NCI-H510A treated with DMSO at 0.1 percent for 48 hours (cell line): Measurements from ENCODE around the gene CNTFR.

ENCODE experiments used
- DNase-seq: peaks from one replicate; lab custom pipeline; 2025; lab: John Stamatoyannopoulos, UW

CNTFR gene

DNA sequence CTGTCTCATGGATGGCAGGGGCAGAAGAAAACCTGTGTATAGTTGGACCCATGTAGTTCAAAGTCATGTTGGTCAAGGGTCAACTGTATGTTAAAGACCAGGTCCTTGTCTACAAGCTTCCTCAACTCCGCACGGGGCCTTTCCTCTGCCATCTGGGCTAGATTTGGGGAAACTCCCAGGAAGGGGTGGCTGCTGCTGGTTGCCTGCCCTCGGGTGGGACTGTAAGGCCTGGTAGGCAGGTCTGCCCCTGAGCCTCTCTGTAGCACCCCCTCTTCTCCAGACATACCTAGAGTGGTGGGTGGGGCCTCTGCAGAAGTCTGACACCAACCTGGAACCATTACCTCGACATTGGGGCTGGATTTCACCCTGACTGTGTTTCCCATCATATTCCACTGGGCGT is 82.0 kb downstream of the CNTFR start:
- no peak for DNase-seq

DNA sequence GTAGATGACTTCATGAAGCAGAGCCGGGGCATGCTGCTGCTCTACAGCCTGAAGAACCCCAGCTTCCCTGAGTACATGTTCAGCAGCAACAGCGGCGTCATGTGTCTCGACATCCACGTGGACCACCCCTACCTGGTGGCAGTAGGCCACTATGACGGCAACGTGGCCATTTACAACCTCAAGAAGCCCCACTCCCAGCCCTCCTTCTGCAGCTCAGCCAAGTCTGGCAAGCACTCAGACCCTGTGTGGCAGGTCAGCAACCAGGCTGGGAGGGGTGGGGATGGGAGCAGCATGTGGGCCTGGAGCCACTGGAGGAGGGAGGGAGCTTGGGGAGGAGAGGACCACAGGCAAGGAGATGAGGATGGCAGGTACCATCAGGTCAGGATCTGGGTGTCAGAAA is 82.9 kb downstream of the CNTFR start:
- no peak for DNase-seq

DNA sequence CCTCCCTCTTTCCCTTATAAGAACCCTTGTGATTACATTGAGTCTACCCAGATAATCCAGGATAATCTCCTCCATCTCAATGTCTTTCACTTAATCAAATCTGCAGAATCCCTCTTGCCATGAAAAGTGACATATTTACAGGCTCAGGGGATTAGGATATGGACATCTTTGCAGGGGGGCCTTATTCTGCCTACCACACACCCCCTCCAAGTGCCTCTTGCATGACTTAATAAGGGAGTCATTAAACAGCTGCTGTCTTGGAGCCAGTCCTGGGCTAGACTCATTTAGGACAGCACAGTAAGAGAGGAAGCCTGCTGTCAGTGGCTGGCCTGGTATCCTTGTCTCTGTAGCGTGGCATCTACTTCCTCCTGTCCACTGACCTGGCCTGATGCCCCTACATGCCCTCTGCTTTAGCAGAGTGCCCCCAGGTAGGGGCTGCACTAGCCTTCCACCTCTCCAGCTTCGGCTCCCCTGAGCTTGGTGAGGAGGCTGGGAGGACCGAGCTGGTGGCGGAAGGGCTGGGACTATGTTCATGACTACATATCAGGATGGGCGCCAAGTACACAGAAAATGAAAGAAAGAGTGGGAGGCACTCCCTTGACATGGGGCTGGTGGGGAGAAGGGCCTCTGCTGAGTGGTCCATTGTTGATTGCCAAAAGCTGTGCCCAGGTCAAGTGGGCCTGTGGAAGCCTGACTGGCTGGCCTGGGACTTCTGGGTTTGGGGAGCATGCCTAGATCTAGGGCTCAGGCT is 84.0 kb downstream of the CNTFR start:
- DNase-seq = no peak

DNA sequence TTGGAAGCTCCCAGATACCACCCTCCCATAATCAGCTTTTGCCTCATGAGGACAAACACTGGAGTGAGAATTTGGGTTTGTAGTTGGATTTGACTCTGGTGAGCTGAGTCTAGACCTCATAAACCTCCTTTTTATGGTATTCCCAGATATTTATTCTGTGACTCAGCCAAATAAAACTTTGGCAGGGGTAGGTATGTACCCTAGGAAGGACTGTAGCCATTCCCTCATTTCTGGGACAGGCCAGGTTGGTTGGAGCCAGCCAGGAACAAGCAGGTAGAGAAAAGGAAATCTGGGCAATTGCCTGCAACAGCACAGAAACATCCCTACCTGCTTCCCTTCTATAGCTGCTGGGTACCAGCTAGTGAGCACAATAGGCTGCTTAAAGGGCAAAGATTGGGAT is 86.1 kb downstream of the CNTFR start:
- DNase-seq = no peak

DNA sequence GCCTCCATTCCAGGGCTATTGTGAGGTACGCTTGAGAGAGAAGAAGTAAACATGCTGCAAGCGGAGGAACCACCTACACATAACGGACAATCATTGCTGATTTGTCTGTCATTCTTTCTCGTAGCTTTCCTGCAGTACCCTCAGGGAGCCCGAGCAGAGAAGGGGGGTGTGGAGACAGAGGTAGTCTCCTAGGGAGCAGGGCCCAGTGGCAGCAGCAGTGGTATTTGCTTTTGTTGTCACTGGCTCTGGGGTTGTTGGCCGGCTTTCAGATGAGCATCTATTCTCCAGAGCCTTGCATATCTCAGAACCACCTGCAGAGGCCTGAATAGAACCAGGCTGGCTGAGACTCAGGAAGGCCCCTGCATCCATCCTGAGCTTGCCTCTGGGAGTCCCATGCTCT is 86.6 kb downstream of the CNTFR start:
- DNase-seq = no peak

DNA sequence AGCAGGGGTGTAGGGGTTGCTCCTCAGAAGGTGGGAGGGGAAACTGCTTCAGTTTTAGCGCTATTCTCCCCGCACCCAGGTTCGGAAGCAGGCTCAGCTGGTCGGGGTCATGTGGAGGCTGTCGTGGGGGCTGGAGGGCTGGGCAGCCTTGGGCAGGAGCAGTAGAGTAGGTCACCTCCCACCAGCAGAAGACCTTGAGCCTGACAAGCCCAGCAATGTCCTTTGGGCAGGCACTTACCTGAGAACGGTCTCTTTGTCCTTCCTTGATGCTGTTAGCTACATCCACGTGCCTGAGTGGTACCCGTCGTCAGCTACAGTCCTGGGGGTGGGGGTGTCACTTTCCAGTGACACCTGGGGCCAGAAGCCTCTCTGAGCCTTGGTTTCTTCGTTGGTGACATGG is 87.1 kb downstream of the CNTFR start:
- DNase-seq = no peak

DNA sequence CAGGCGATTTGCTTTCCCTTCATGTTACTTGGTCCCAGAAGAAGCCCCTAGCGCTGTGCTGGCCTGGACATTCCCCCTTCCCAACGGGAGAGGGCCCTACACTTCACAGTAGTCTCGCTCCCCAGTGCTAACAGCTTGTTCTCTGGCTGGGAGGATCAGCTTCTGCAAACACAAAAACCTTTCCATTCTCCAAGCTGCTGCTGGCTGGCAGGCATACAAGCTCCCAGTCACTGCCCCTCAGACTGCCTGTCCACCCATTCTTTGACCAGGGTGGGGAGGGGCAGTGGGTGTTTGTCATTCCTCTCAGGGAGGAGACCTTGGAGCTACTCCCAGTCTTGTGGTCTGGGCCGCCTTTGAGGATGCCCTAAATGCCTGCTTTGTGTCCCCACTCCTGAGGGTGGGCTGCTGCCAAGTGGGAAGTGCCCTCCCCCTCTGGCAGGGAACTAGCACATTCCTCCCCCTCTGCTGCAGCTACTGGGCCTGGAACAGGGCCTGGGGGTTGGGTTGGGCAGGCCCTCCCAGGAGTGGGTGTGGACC is 87.6 kb downstream of the CNTFR start:
- DNase-seq = no peak
